HUES64 (cell line): Measurements from ENCODE around the gene PLXNA3.
A peak's percentile ranks its signal among the peaks of the same experiment; 100 is the strongest.
"Not testable (repeated sequence)": the region's sequence is repeated elsewhere in the genome, so short reads cannot be mapped to it uniquely, and the experiment has no call there.

ENCODE experiments used
- H3K27ac ChIP-seq: 2 replicates; pipeline ENCODE4 v1.7.0; 2013; ENCODE audit warnings: low read depth, low read length, inconsistent platforms
- H3K27me3 ChIP-seq: 2 replicates; pipeline ENCODE4 v1.6.1; 2013; ENCODE audit warnings: mild to moderate bottlenecking, low read length; ENCODE audit not compliant: insufficient read depth
- H3K36me3 ChIP-seq: 2 replicates; pipeline ENCODE4 v1.6.1; 2013; ENCODE audit warnings: mild to moderate bottlenecking, low read length; ENCODE audit not compliant: insufficient read depth
- H3K4me1 ChIP-seq: 2 replicates; pipeline ENCODE4 v1.6.1; 2013; ENCODE audit warnings: mild to moderate bottlenecking, low read length, moderate library complexity; ENCODE audit not compliant: insufficient read depth
- H3K4me3 ChIP-seq: 2 replicates; pipeline ENCODE4 v1.5.1; 2013; ENCODE audit warnings: mild to moderate bottlenecking, low read length, moderate library complexity
- H3K9ac ChIP-seq: 2 replicates; pipeline ENCODE4 v1.6.1; 2013; ENCODE audit warnings: mild to moderate bottlenecking, low read depth, low read length
- H3K9me3 ChIP-seq: 2 replicates; pipeline ENCODE4 v1.6.1; 2013; ENCODE audit warnings: low read depth, low read length; ENCODE audit not compliant: insufficient read depth
- WGBS: fragments of 150-250, 120-280 bp; methylation state at CpG from one replicate; pipeline ENCODE4 v1.1.7; 2013; ENCODE audit warnings: missing lambda C conversion rate; 5-methylcytosine and 5-hydroxymethylcytosine counted together

PLXNA3 gene

GRCh38 chrX:154490414-154491083, 32.5 kb downstream of the PLXNA3 start, which contains the start of gene SLC10A3:
Gene SLC10A3 (minus strand): TSS chrX:154490629. CDS start chrX:154488940, 1,689 bp downstream.
- H3K9ac ChIP-seq: peak within 1 kb of the TSS; percentile 71
- H3K27ac ChIP-seq: peak within 1 kb of the TSS; percentile 95; the same call in 1 of the 2 replicates
- no peaks in the 10 kb centered on the region for H3K9me3 ChIP-seq
- H3K4me1 ChIP-seq: no peaks in the 10 kb centered on the region
- peak within 1 kb of the TSS; percentile 64 for H3K4me3 ChIP-seq
- no peaks in the 10 kb centered on the region for H3K36me3 ChIP-seq
- no peaks in the 10 kb centered on the region for H3K27me3 ChIP-seq
- under 1% methylated on average over 65 of the region's 71 CpGs for WGBS

- no peak overlapping the region for H3K4me3 ChIP-seq
- no peak overlapping the region for H3K27ac ChIP-seq
- WGBS: 79% methylated on average over 3 of the region's 3 CpGs
- no peaks in the 10 kb centered on the region for H3K4me1 ChIP-seq
- no peaks in the 10 kb centered on the region for H3K27me3 ChIP-seq
- H3K9me3 ChIP-seq: no peaks in the 10 kb centered on the region
- H3K9ac ChIP-seq: no peak overlapping the region
- no peaks in the 10 kb centered on the region for H3K36me3 ChIP-seq
These were observed 36.6 kb downstream of the PLXNA3 start for GRCh38 chrX:154494715-154495114.

- WGBS: 100% methylated on average over 3 of the region's 6 CpGs
- Histone ChIP-seq H3K27me3 (no peaks in the 10 kb centered on the region), H3K27ac (no peak overlapping the region), H3K9me3 (no peaks in the 10 kb centered on the region), H3K4me1 (no peaks in the 10 kb centered on the region), H3K4me3 (no peak overlapping the region), H3K36me3 (no peaks in the 10 kb centered on the region), H3K9ac (no peak overlapping the region)
These were observed 37.4 kb downstream of the PLXNA3 start for GRCh38 chrX:154495472-154495922.

GRCh38 chrX:154496591-154497137, 38.6 kb downstream of the PLXNA3 start:
- H3K9ac ChIP-seq, H3K36me3 ChIP-seq, H3K4me1 ChIP-seq, H3K27me3 ChIP-seq, H3K4me3 ChIP-seq, H3K27ac ChIP-seq, H3K9me3 ChIP-seq: not testable (repeated sequence)
- 90% methylated on average over 4 of the region's 4 CpGs for WGBS

GRCh38 chrX:154501423-154501822, 43.3 kb downstream of the PLXNA3 start:
- not testable (repeated sequence) for H3K9ac ChIP-seq, H3K27me3 ChIP-seq, H3K36me3 ChIP-seq, H3K27ac ChIP-seq, H3K4me3 ChIP-seq, H3K4me1 ChIP-seq, H3K9me3 ChIP-seq
- 96% methylated on average over 7 of the region's 7 CpGs for WGBS

GRCh38 chrX:154502098-154502497, 44.0 kb downstream of the PLXNA3 start:
- peaks cover 3% of the 10 kb centered on the region; the same call in 1 of the 2 replicates for H3K36me3 ChIP-seq
- no peaks in the 10 kb centered on the region for H3K4me1 ChIP-seq
- 86% methylated on average over 7 of the region's 8 CpGs for WGBS

GRCh38 chrX:154502989-154503388, 44.9 kb downstream of the PLXNA3 start:
- no peaks in the 10 kb centered on the region for H3K27me3 ChIP-seq
- no peak overlapping the region for H3K4me3 ChIP-seq
- H3K4me1 ChIP-seq: no peaks in the 10 kb centered on the region
- no peak overlapping the region for H3K9ac ChIP-seq
- H3K9me3 ChIP-seq: no peaks in the 10 kb centered on the region
- 94% methylated on average over 3 of the region's 3 CpGs for WGBS
- H3K36me3 ChIP-seq: peaks cover 3% of the 10 kb centered on the region; the same call in 1 of the 2 replicates
- no peak overlapping the region for H3K27ac ChIP-seq

More at GRCh38 chrX:154502098-154502497, 44.0 kb downstream of the PLXNA3 start:
- Histone ChIP-seq H3K27me3 (no peaks in the 10 kb centered on the region), H3K4me3 (no peak overlapping the region), H3K9me3 (no peaks in the 10 kb centered on the region), H3K27ac (no peak overlapping the region), H3K9ac (no peak overlapping the region)

GRCh38 chrX:154505734-154506133, 47.7 kb downstream of the PLXNA3 start:
- Histone ChIP-seq H3K27me3 (no peaks in the 10 kb centered on the region), H3K4me1 (no peaks in the 10 kb centered on the region), H3K9ac (no peak overlapping the region), H3K27ac (no peak overlapping the region), H3K9me3 (no peaks in the 10 kb centered on the region), H3K4me3 (no peak overlapping the region), H3K36me3 (peaks cover 9% of the 10 kb centered on the region; the same call in 1 of the 2 replicates)
- 82% methylated on average over 12 of the region's 12 CpGs for WGBS

GRCh38 chrX:154506483-154507332, 48.6 kb downstream of the PLXNA3 start:
- Histone ChIP-seq H3K9ac (no peak overlapping the region), H3K27ac (no peak overlapping the region), H3K36me3 (peaks cover 9% of the 10 kb centered on the region; the same call in 1 of the 2 replicates), H3K27me3 (no peaks in the 10 kb centered on the region), H3K9me3 (no peaks in the 10 kb centered on the region), H3K4me1 (no peaks in the 10 kb centered on the region), H3K4me3 (no peak overlapping the region)
- 95% methylated on average over 37 of the region's 37 CpGs for WGBS

- Histone ChIP-seq H3K4me1 (no peaks in the 10 kb centered on the region), H3K27me3 (no peaks in the 10 kb centered on the region), H3K9ac (no peak overlapping the region), H3K9me3 (no peaks in the 10 kb centered on the region), H3K36me3 (peaks cover 9% of the 10 kb centered on the region; the same call in 1 of the 2 replicates), H3K4me3 (no peak overlapping the region), H3K27ac (no peak overlapping the region)
- 85% methylated on average over 23 of the region's 24 CpGs for WGBS
These were observed 49.7 kb downstream of the PLXNA3 start for GRCh38 chrX:154507673-154508383.
